Fibroblast of skin of abdomen (primary cell): Measurements from ENCODE around the gene NCSTN. TPM values are rescaled to one million over a fixed set of nuclear protein-coding genes. Genes with fewer than 3 reads are reported as not detected.

Experiments
- DNase-seq: peaks from one replicate; pipeline ENCODE4 v3.0.0-alpha.2; 2013
- polyA plus RNA-seq, 2 experiments: library from polyadenylated mRNA; unstranded; fragments of 120-200 nt; gene quantifications; one replicate each; pipeline ENCODE4 v1.2.1, GENCODE V29; 2013; ENCODE audit not compliant: insufficient read length in 2 of 2

NCSTN gene
- polyA plus RNA-seq (2013, experiment 1 of 2; ENCODE audit: insufficient read length): 92.8 TPM
- 88.0 TPM for polyA plus RNA-seq (2013, experiment 2 of 2; ENCODE audit: insufficient read length)

GRCh38 chr1:160342953-160343869 lies at the start of gene NCSTN, which contains the start of gene COPA:
Gene NCSTN, plus strand, starts transcription at chr1:160343383. Its CDS starts 14 bp downstream, at chr1:160343397.
Gene COPA, minus strand, starts transcription at chr1:160343250. Its CDS starts 80 bp downstream, at chr1:160343170.
- DNase-seq: peak; percentile 96

GRCh38 chr1:160296036-160296435 lies 47.1 kb upstream of the NCSTN start:
- DNase-seq: no peak

GRCh38 chr1:160300173-160300572 lies 43.0 kb upstream of the NCSTN start:
- DNase-seq: no peak

- no peak for DNase-seq
These were observed 35.9 kb upstream of the NCSTN start for GRCh38 chr1:160307118-160307791.

GRCh38 chr1:160308451-160309184 lies 34.6 kb upstream of the NCSTN start:
- peak; percentile 17 for DNase-seq

- DNase-seq: no peak
These were observed 34.0 kb upstream of the NCSTN start for GRCh38 chr1:160309185-160309557.

GRCh38 chr1:160309571-160309970 lies 33.6 kb upstream of the NCSTN start:
- DNase-seq: no peak

- no peak for DNase-seq
These were observed 27.8 kb upstream of the NCSTN start for GRCh38 chr1:160315359-160315758.

- DNase-seq: no peak
These were observed 20.4 kb upstream of the NCSTN start for GRCh38 chr1:160322831-160323230.

GRCh38 chr1:160325252-160325651 lies 17.9 kb upstream of the NCSTN start:
- DNase-seq: no peak

- no peak for DNase-seq
These were observed 16.8 kb upstream of the NCSTN start for GRCh38 chr1:160326418-160326817.

- no peak for DNase-seq
These were observed 15.0 kb upstream of the NCSTN start for GRCh38 chr1:160328184-160328583.

- DNase-seq: no peak
These were observed 13.1 kb upstream of the NCSTN start for GRCh38 chr1:160330119-160330518.

- no peak for DNase-seq
These were observed 10.7 kb upstream of the NCSTN start for GRCh38 chr1:160332516-160332915.

GRCh38 chr1:160338580-160338979 lies 4.6 kb upstream of the NCSTN start:
- no peak for DNase-seq

GRCh38 chr1:160340146-160340545 lies 3.0 kb upstream of the NCSTN start:
- no peak for DNase-seq

GRCh38 chr1:160340866-160341265 lies 2.3 kb upstream of the NCSTN start:
- DNase-seq: no peak

- no peak for DNase-seq
These were observed 657 bp upstream of the NCSTN start for GRCh38 chr1:160342526-160342925.

- no peak for DNase-seq
These were observed 1.1 kb downstream of the NCSTN start for GRCh38 chr1:160344241-160344640.

- DNase-seq: no peak
These were observed 1.8 kb downstream of the NCSTN start for GRCh38 chr1:160344936-160345335.

- no peak for DNase-seq
These were observed 3.3 kb downstream of the NCSTN start for GRCh38 chr1:160346463-160346862.

GRCh38 chr1:160346958-160347357 lies 3.8 kb downstream of the NCSTN start:
- DNase-seq: no peak

GRCh38 chr1:160351629-160352028 lies 8.4 kb downstream of the NCSTN start:
- DNase-seq: no peak
